ENCODE measurements around the gene CAPN13. TPM values are rescaled to one million over a fixed set of nuclear protein-coding genes. Genes with fewer than 3 reads are reported as not detected.
A peak's percentile ranks its signal among the peaks of the same experiment; 100 is the strongest.

CAPN13 gene
- polyA plus RNA-seq, 1 donor (not counting 4 experiments of a cell fraction or from before 2014, with no cell fraction given), result not detected

- dilution Hi-C loops (cut with MboI; ENCODE audit: extremely low pct_ligation_motif_present, low sequenced_read_pairs), result no loop called here
- no peak overlapping the region for H3K4me2 ChIP-seq (ENCODE audit: control insufficient read depth, extremely low read depth, insufficient read depth, low read depth, low read length)
- no peak overlapping the region for H3K4me3 ChIP-seq (ENCODE audit: control insufficient read depth in 2 of 3, extremely low read depth in 1 of 3, insufficient read depth in 2 of 3, low read depth in 1 of 3, low read length in 3 of 3)
- peaks cover 9% of the 10 kb centered on the region for H3K4me1 ChIP-seq (ENCODE audit: control insufficient read depth, extremely low read depth, insufficient read depth, low read length)
- no peaks in the 10 kb centered on the region for H3K79me2 ChIP-seq (ENCODE audit: control insufficient read depth, insufficient read depth, low read length)
- no peak overlapping the region for H2AFZ ChIP-seq (ENCODE audit: control insufficient read depth, low read length)
- H3K9ac ChIP-seq (ENCODE audit: control insufficient read depth, extremely low read depth, insufficient read depth, low read length), result no peak overlapping the region
- H3K9me1 ChIP-seq (ENCODE audit: control insufficient read depth, extremely low read depth, insufficient read depth, low read length), result no peaks in the 10 kb centered on the region
- no peak for FAIRE-seq
- H4K20me1 ChIP-seq (ENCODE audit: control insufficient read depth, extremely low read depth, insufficient read depth, low read length), result no peaks in the 10 kb centered on the region
- no peaks in the 10 kb centered on the region for H3K9me3 ChIP-seq (ENCODE audit: control insufficient read depth, low read depth, low read length)
- H3K27me3 ChIP-seq (ENCODE audit: control insufficient read depth, extremely low read depth, insufficient read depth, low read length), result peaks cover 23% of the 10 kb centered on the region
- TF ChIP-seq CTCF (optimal IDR thresholded peaks at IDR 0.05 in 1 of 3, IDR thresholded peaks at IDR 0.05 in 1 of 3, conservative IDR thresholded peaks at IDR 0.05 in 1 of 3; ENCODE audit: extremely low read depth in 1 of 3, insufficient read depth in 2 of 3, low read length in 3 of 3), result no peak
- no peak for TF ChIP-seq EZH2 (IDR thresholded peaks at IDR 0.05; ENCODE audit: low read length)
- no peak overlapping the region for H3K27ac ChIP-seq (ENCODE audit: control insufficient read depth, insufficient read depth, low read length)
- no peak for DNase-seq (ENCODE audit: low read depth, low spot score)
- H3K36me3 ChIP-seq (ENCODE audit: control insufficient read depth in 2 of 2, extremely low read depth in 1 of 2, insufficient read depth in 2 of 2, low read length in 2 of 2), result no peaks in the 10 kb centered on the region
Measured at GRCh38 chr2:30756971-30757370, 50.3 kb downstream of the CAPN13 start.

GRCh38 chr2:30756051-30756719, 51.1 kb downstream of the CAPN13 start:
- H3K79me2 ChIP-seq (ENCODE audit: control insufficient read depth, insufficient read depth, low read length), result no peaks in the 10 kb centered on the region
- DNase-seq (ENCODE audit: low read depth, low spot score), result peak; percentile 17
- peak; percentile 77 for FAIRE-seq
- no peaks in the 10 kb centered on the region for H3K36me3 ChIP-seq (ENCODE audit: control insufficient read depth in 2 of 2, extremely low read depth in 1 of 2, insufficient read depth in 2 of 2, low read length in 2 of 2)
- no peak for TF ChIP-seq EZH2 (IDR thresholded peaks at IDR 0.05; ENCODE audit: low read length)
- no peak for TF ChIP-seq CTCF (optimal IDR thresholded peaks at IDR 0.05 in 1 of 3, IDR thresholded peaks at IDR 0.05 in 1 of 3, conservative IDR thresholded peaks at IDR 0.05 in 1 of 3; ENCODE audit: extremely low read depth in 1 of 3, insufficient read depth in 2 of 3, low read length in 3 of 3)
- dilution Hi-C loops (cut with MboI; ENCODE audit: extremely low pct_ligation_motif_present, low sequenced_read_pairs), result no loop called here
- no peak overlapping the region for H3K27ac ChIP-seq (ENCODE audit: control insufficient read depth, insufficient read depth, low read length)
- no peaks in the 10 kb centered on the region for H3K9me1 ChIP-seq (ENCODE audit: control insufficient read depth, extremely low read depth, insufficient read depth, low read length)
- H3K4me1 ChIP-seq (ENCODE audit: control insufficient read depth, extremely low read depth, insufficient read depth, low read length), result peaks cover 9% of the 10 kb centered on the region
- H3K27me3 ChIP-seq (ENCODE audit: control insufficient read depth, extremely low read depth, insufficient read depth, low read length), result peaks cover 23% of the 10 kb centered on the region
- peak overlapping the region; percentile 22 for H3K4me2 ChIP-seq (ENCODE audit: control insufficient read depth, extremely low read depth, insufficient read depth, low read depth, low read length)
- H3K9me3 ChIP-seq (ENCODE audit: control insufficient read depth, low read depth, low read length), result no peaks in the 10 kb centered on the region
- H3K4me3 ChIP-seq (ENCODE audit: control insufficient read depth in 2 of 3, extremely low read depth in 1 of 3, insufficient read depth in 2 of 3, low read depth in 1 of 3, low read length in 3 of 3), result no peak overlapping the region
- H4K20me1 ChIP-seq (ENCODE audit: control insufficient read depth, extremely low read depth, insufficient read depth, low read length), result no peaks in the 10 kb centered on the region
- H3K9ac ChIP-seq (ENCODE audit: control insufficient read depth, extremely low read depth, insufficient read depth, low read length), result no peak overlapping the region
- H2AFZ ChIP-seq (ENCODE audit: control insufficient read depth, low read length), result no peak overlapping the region

Measured in keratinocyte (primary cell).